ENCODE results near the gene CLEC12A. TPM values are rescaled to one million over a fixed set of nuclear protein-coding genes. Genes with fewer than 3 reads are reported as not detected.
A peak's percentile ranks its signal among the peaks of the same experiment; 100 is the strongest.

CLEC12A gene
- total and polyA plus RNA-seq, 2 of the 4 experiments (the other 2 are of a cell fraction) = not detected

- no peak overlapping the region for H4K5ac ChIP-seq (ENCODE audit: low read depth, low read length)
- H2BK20ac ChIP-seq (ENCODE audit: low read depth, low read length) = peak overlapping the region; percentile 56; the same call in 1 of the 2 replicates
- POLR2A ChIA-PET (ENCODE audit: unreplicated experiment) = no interaction called here
- TF ChIP-seq RAD21 (IDR thresholded peaks at IDR 0.05; ENCODE audit: low read length) (peak; percentile 72), CTCF (conservative IDR thresholded peaks at IDR 0.05; ENCODE audit: low read depth, low read length) (peak; percentile 72), CHD1 (IDR thresholded peaks at IDR 0.05; ENCODE audit: low read depth, low read length) (no peak), SMC3 (IDR thresholded peaks at IDR 0.05; ENCODE audit: low read depth, low read length) (peak; percentile 67)
- in situ Hi-C loops (cut with MboI; ENCODE audit: low sequenced_read_pairs) (no loop called here), dilution Hi-C loops (cut with HindIII; ENCODE audit: low sequenced_read_pairs, unreplicated experiment) (no loop called here), intact Hi-C loops (cut with micrococcal nuclease) (loop anchor here (1.0 to 5.0 kb wide), 5 partner anchors 106 to 523 kb away; no protein-coding TSS in a partner anchor)
- H3K9me3 ChIP-seq (ENCODE audit: control insufficient read depth, insufficient read depth, low read length) = no peaks in the 10 kb centered on the region
- H2AK5ac ChIP-seq (ENCODE audit: low read depth, low read length) = no peak overlapping the region
- H2AFZ ChIP-seq (replicated peaks; ENCODE audit: low read length, poor library complexity) = no peak overlapping the region
- no peak overlapping the region for H2AK9ac ChIP-seq (replicated peaks; ENCODE audit: low read depth, low read length, poor library complexity)
- H3K27me3 ChIP-seq (ENCODE audit: control insufficient read depth, insufficient read depth, low read length) = no peaks in the 10 kb centered on the region
- no peak overlapping the region for H3K23ac ChIP-seq (ENCODE audit: low read depth, low read length)
- WGBS, 2 experiments (ENCODE audit: extremely low coverage in 2 of 2, insufficient read length in 1 of 2) = no CpG with 5 or more reads among the region's 1 CpG
- H4K20me1 ChIP-seq (ENCODE audit: insufficient read depth, low read length) = no peaks in the 10 kb centered on the region
- H3K18ac ChIP-seq (ENCODE audit: low read depth, low read length) = 0 out of 2 replicates have a peak overlapping the region, but pooled peaks have one; percentile 65
- H3K4me3 ChIP-seq (ENCODE audit: insufficient read depth, low read depth, low read length) = no peak overlapping the region
- H3K4me2 ChIP-seq (ENCODE audit: low read depth, low read length) = no peak overlapping the region
- ATAC-seq (ENCODE audit: low read depth) (peak; percentile 50), DNase-seq (peak; percentile 18)
- no peak overlapping the region for H4K91ac ChIP-seq (ENCODE audit: insufficient read depth, low read depth, low read length)
- BruUV-seq (replicated peaks) = no TSS peak
- peak overlapping the region; percentile 54; the same call in 1 of the 3 replicates for H2BK15ac ChIP-seq (ENCODE audit: low read depth, low read length)
- 0 out of 2 replicates have a peak, but pooled peaks cover 5% of the 10 kb centered on the region for H3K9me1 ChIP-seq (ENCODE audit: insufficient read depth, low read length)
- no peak overlapping the region for H4K8ac ChIP-seq (ENCODE audit: low read depth in 2 of 2, low read length in 2 of 2)
- CTCF ChIA-PET = interaction anchor here (0.7 to 1.2 kb wide), 3 partner anchors 101 to 156 kb away, joined by 3 to 8 read pairs (median 3); no protein-coding TSS in a partner anchor
- H3K79me1 ChIP-seq (ENCODE audit: low read depth in 1 of 2, low read length in 2 of 2) = no peaks in the 10 kb centered on the region
- H3K14ac ChIP-seq (replicated peaks; ENCODE audit: low read depth, low read length) = no peak overlapping the region
- H3K4me1 ChIP-seq (ENCODE audit: control insufficient read depth, insufficient read depth, low read length) = no peaks in the 10 kb centered on the region
- H2BK120ac ChIP-seq (ENCODE audit: low read depth, low read length) = peak overlapping the region; percentile 36; the same call in 1 of the 2 replicates
- no peak overlapping the region for H3K56ac ChIP-seq (ENCODE audit: extremely low read depth, insufficient read depth, low read length)
- H3K9ac ChIP-seq (ENCODE audit: low read depth, low read length) = no peak overlapping the region
- no peaks in the 10 kb centered on the region for H3K36me3 ChIP-seq (ENCODE audit: control insufficient read depth, insufficient read depth, low read length)
- no peak overlapping the region for H3K27ac ChIP-seq (ENCODE audit: insufficient read depth, low read length)
- H2BK5ac ChIP-seq (ENCODE audit: low read depth, low read length, poor library complexity, severe bottlenecking) = no peak overlapping the region
- H3K4ac ChIP-seq (ENCODE audit: low read depth, low read length) = peak overlapping the region; percentile 30; the same call in 1 of the 2 replicates
Measured at GRCh38 chr12:10033783-10034545, 62.8 kb downstream of the CLEC12A start.

Other genes with a start within 250 kb of the CLEC12A start
- not detected in 2 replicates for gene CLECL1, start 238.3 kb upstream of the CLEC12A start, total RNA-seq (2012; rRNA removed)
- gene CLECL1, start 238.3 kb upstream of the CLEC12A start, polyA plus RNA-seq (2012; rRNA removed) = not detected in 2 replicates
- gene CD69, start 210.5 kb upstream of the CLEC12A start, total RNA-seq (2012; rRNA removed) = not detected in 2 replicates
- gene CD69, start 210.5 kb upstream of the CLEC12A start, polyA plus RNA-seq (2012; rRNA removed) = not detected in 2 replicates
- not detected in 2 replicates for gene KLRF1, start 143.9 kb upstream of the CLEC12A start, total RNA-seq (2012; rRNA removed)
- not detected in 2 replicates for gene KLRF1, start 143.9 kb upstream of the CLEC12A start, polyA plus RNA-seq (2012; rRNA removed)
- gene CLEC2B, start 102.1 kb upstream of the CLEC12A start, total RNA-seq (2012; rRNA removed) = 0.18 and 0.56 TPM in 2 replicates
- 0.27 and 0.31 TPM in 2 replicates for gene CLEC2B, start 102.1 kb upstream of the CLEC12A start, polyA plus RNA-seq (2012; rRNA removed)
- not detected in 2 replicates for gene KLRF2, start 89.9 kb upstream of the CLEC12A start, total RNA-seq (2012; rRNA removed)
- gene KLRF2, start 89.9 kb upstream of the CLEC12A start, polyA plus RNA-seq (2012; rRNA removed) = not detected in 2 replicates
- gene CLEC2A, start 39.0 kb upstream of the CLEC12A start, total RNA-seq (2012; rRNA removed) = not detected in 2 replicates
- not detected in 2 replicates for gene CLEC2A, start 39.0 kb upstream of the CLEC12A start, polyA plus RNA-seq (2012; rRNA removed)
- gene CLEC1B, start 27.7 kb downstream of the CLEC12A start, total RNA-seq (2012; rRNA removed) = not detected in 2 replicates
- gene CLEC1B, start 27.7 kb downstream of the CLEC12A start, polyA plus RNA-seq (2012; rRNA removed) = not detected in 2 replicates
- not detected in 2 replicates for gene CLEC12B, start 39.2 kb downstream of the CLEC12A start, total RNA-seq (2012; rRNA removed)
- 0.03 TPM in 1 of 2 replicates, not detected in the other for gene CLEC12B, start 39.2 kb downstream of the CLEC12A start, polyA plus RNA-seq (2012; rRNA removed)
- not detected in 2 replicates for gene CLEC9A, start 59.3 kb downstream of the CLEC12A start, total RNA-seq (2012; rRNA removed)
- not detected in 2 replicates for gene CLEC9A, start 59.3 kb downstream of the CLEC12A start, polyA plus RNA-seq (2012; rRNA removed)
- not detected in 2 replicates for gene CLEC1A, start 127.6 kb downstream of the CLEC12A start, total RNA-seq (2012; rRNA removed)
- not detected in 2 replicates for gene CLEC1A, start 127.6 kb downstream of the CLEC12A start, polyA plus RNA-seq (2012; rRNA removed)
- not detected in 2 replicates for gene CLEC7A, start 158.8 kb downstream of the CLEC12A start, total RNA-seq (2012; rRNA removed)
- gene CLEC7A, start 158.8 kb downstream of the CLEC12A start, polyA plus RNA-seq (2012; rRNA removed) = not detected in 2 replicates
- 2.5 and 3.2 TPM in 2 replicates for gene OLR1, start 200.7 kb downstream of the CLEC12A start, total RNA-seq (2012; rRNA removed)
- gene OLR1, start 200.7 kb downstream of the CLEC12A start, polyA plus RNA-seq (2012; rRNA removed) = 2.8 and 4.1 TPM in 2 replicates
- gene TMEM52B, start 207.6 kb downstream of the CLEC12A start, total RNA-seq (2012; rRNA removed) = 2.0 and 3.1 TPM in 2 replicates
- 2.4 and 3.6 TPM in 2 replicates for gene TMEM52B, start 207.6 kb downstream of the CLEC12A start, polyA plus RNA-seq (2012; rRNA removed)
- 51.6 and 63.0 TPM in 2 replicates for gene GABARAPL1, start 241.5 kb downstream of the CLEC12A start, total RNA-seq (2012; rRNA removed)
- 75.9 and 93.6 TPM in 2 replicates for gene GABARAPL1, start 241.5 kb downstream of the CLEC12A start, polyA plus RNA-seq (2012; rRNA removed)

Measured in IMR-90 (cell line).